Stimulated activated CD8-positive, alpha-beta memory T cell treated with anti-CD3 and anti-CD28 coated beads, Interleukin-4, amount 100 ng/mL, for 48 hours (primary cell): ENCODE data around the gene ASNSD1.
A peak's percentile ranks its signal among the peaks of the same experiment; 100 is the strongest.

Experiments
- DNase-seq: peaks from one replicate; pipeline ENCODE4 v3.0.0-alpha.2; 2020

Gene ASNSD1

GRCh38 chr2:189661148-189661956 lies at the start of gene ASNSD1:
ASNSD1 (plus strand) TSS chr2:189661459; CDS start chr2:189666133, 4,674 bp downstream.
- peak; percentile 98 for DNase-seq

- no peak for DNase-seq
Observed at GRCh38 chr2:189613077-189613636, 48.1 kb upstream of the ASNSD1 start.

- DNase-seq, result no peak
Observed at GRCh38 chr2:189613650-189614420, 47.4 kb upstream of the ASNSD1 start.

- DNase-seq, result no peak
Observed at GRCh38 chr2:189614585-189614984, 46.7 kb upstream of the ASNSD1 start.

GRCh38 chr2:189618197-189618596 lies 43.1 kb upstream of the ASNSD1 start:
- DNase-seq, result no peak

- no peak for DNase-seq
Observed at GRCh38 chr2:189621781-189622180, 39.5 kb upstream of the ASNSD1 start.

- DNase-seq, result no peak
Observed at GRCh38 chr2:189623049-189623448, 38.2 kb upstream of the ASNSD1 start.

GRCh38 chr2:189624648-189625355 lies 36.5 kb upstream of the ASNSD1 start:
- no peak for DNase-seq

GRCh38 chr2:189625636-189626035 lies 35.6 kb upstream of the ASNSD1 start:
- DNase-seq, result no peak

- no peak for DNase-seq
Observed at GRCh38 chr2:189627789-189628188, 33.5 kb upstream of the ASNSD1 start.

GRCh38 chr2:189628817-189629530 lies 32.3 kb upstream of the ASNSD1 start:
- no peak for DNase-seq

- no peak for DNase-seq
Observed at GRCh38 chr2:189629531-189630453, 31.5 kb upstream of the ASNSD1 start.

- no peak for DNase-seq
Observed at GRCh38 chr2:189631849-189632248, 29.4 kb upstream of the ASNSD1 start.

GRCh38 chr2:189633392-189633811 lies 27.9 kb upstream of the ASNSD1 start:
- no peak for DNase-seq

GRCh38 chr2:189635353-189635752 lies 25.9 kb upstream of the ASNSD1 start:
- no peak for DNase-seq

GRCh38 chr2:189638301-189639006 lies 22.8 kb upstream of the ASNSD1 start:
- DNase-seq, result no peak

GRCh38 chr2:189639007-189639609 lies 22.2 kb upstream of the ASNSD1 start:
- DNase-seq, result no peak

- no peak for DNase-seq
Observed at GRCh38 chr2:189641002-189641401, 20.3 kb upstream of the ASNSD1 start.

- peak; percentile 55 for DNase-seq
Observed at GRCh38 chr2:189641590-189641989, 19.7 kb upstream of the ASNSD1 start.

GRCh38 chr2:189646521-189646920 lies 14.7 kb upstream of the ASNSD1 start:
- DNase-seq, result no peak
